H9 (cell line): Measurements from ENCODE around the gene CDH4. TPM values are rescaled to one million over a fixed set of nuclear protein-coding genes. Genes with fewer than 3 reads are reported as not detected.
A peak's percentile ranks its signal among the peaks of the same experiment; 100 is the strongest.

Experiments
- DNase-seq: peaks from one replicate; pipeline ENCODE4 v3.0.0-alpha.2; 2017
- H2AFZ ChIP-seq: one replicate; pipeline ENCODE4 v1.6.1; 2013; ENCODE audit warnings: mild to moderate bottlenecking, low read length, control low read depth, moderate library complexity
- H2AK5ac ChIP-seq: 2 replicates; pipeline ENCODE4 v1.6.1; 2013; ENCODE audit warnings: low read length, control low read depth, mixed read lengths; ENCODE audit not compliant: insufficient read length
- H2BK120ac ChIP-seq: one replicate; pipeline ENCODE4 v1.6.1; 2013; ENCODE audit warnings: low read depth, mild to moderate bottlenecking, low read length, control low read depth, inconsistent platforms; ENCODE audit not compliant: poor library complexity, severe bottlenecking
- H2BK12ac ChIP-seq: 2 replicates; pipeline ENCODE4 v1.6.1; 2013; ENCODE audit warnings: low read length, control low read depth, mixed read lengths, low read depth; ENCODE audit not compliant: insufficient read length
- H2BK15ac ChIP-seq: 2 replicates; pipeline ENCODE4 v1.6.1; 2013; ENCODE audit warnings: low read depth, low read length, control low read depth
- H2BK20ac ChIP-seq: one replicate; pipeline ENCODE4 v1.6.1; 2013; ENCODE audit warnings: low read depth, mild to moderate bottlenecking, low read length, control low read depth, inconsistent platforms; ENCODE audit not compliant: poor library complexity, severe bottlenecking
- H2BK5ac ChIP-seq: 2 replicates; pipeline ENCODE4 v1.6.1; 2013; ENCODE audit warnings: low read length, control low read depth, mixed read lengths; ENCODE audit not compliant: insufficient read length
- H3K14ac ChIP-seq: 2 replicates; pipeline ENCODE4 v1.6.1; 2013; ENCODE audit warnings: low read length, control low read depth; ENCODE audit not compliant: insufficient read depth
- H3K18ac ChIP-seq: 2 replicates; pipeline ENCODE4 v1.6.1; 2013; ENCODE audit warnings: low read depth, mild to moderate bottlenecking, mixed read lengths, low read length, control low read depth; ENCODE audit not compliant: insufficient read length
- H3K23ac ChIP-seq: 2 replicates; pipeline ENCODE4 v1.6.1; 2013; ENCODE audit warnings: low read length, control low read depth, mixed read lengths, low read depth; ENCODE audit not compliant: insufficient read length
- H3K23me2 ChIP-seq: 2 replicates; pipeline ENCODE4 v1.6.1; 2013; ENCODE audit warnings: low read depth, mild to moderate bottlenecking, mixed read lengths, low read length, control low read depth; ENCODE audit not compliant: insufficient read length, poor library complexity, severe bottlenecking
- H3K27ac ChIP-seq: 2 replicates; pipeline ENCODE4 v1.5.1; 2013; ENCODE audit warnings: low read length, control low read depth, mixed read lengths, low read depth; ENCODE audit not compliant: insufficient read length
- H3K27me3 ChIP-seq: 2 replicates; pipeline ENCODE4 v1.6.1; 2013; ENCODE audit warnings: low read length, control low read depth, inconsistent platforms; ENCODE audit not compliant: insufficient read depth
- H3K4ac ChIP-seq: 2 replicates; pipeline ENCODE4 v1.6.1; 2013; ENCODE audit warnings: low read depth, mild to moderate bottlenecking, control low read depth, inconsistent platforms, low read length, moderate library complexity
- H3K4me1 ChIP-seq: 2 replicates; pipeline ENCODE4 v1.6.1; 2013; ENCODE audit warnings: low read length, control low read depth, inconsistent platforms; ENCODE audit not compliant: insufficient read depth
- H3K4me2 ChIP-seq: 2 replicates; pipeline ENCODE4 v1.6.1; 2013; ENCODE audit warnings: low read length, control low read depth, mixed read lengths; ENCODE audit not compliant: insufficient read length, insufficient read depth
- H3K56ac ChIP-seq: 2 replicates; pipeline ENCODE4 v1.6.1; 2013; ENCODE audit warnings: low read depth, mild to moderate bottlenecking, mixed read lengths, low read length, control low read depth; ENCODE audit not compliant: insufficient read length
- H3K79me1 ChIP-seq: 2 replicates; pipeline ENCODE4 v1.6.1; 2013; ENCODE audit warnings: low read depth, mild to moderate bottlenecking, moderate library complexity, low read length, control low read depth, inconsistent platforms; ENCODE audit not compliant: insufficient read depth, poor library complexity, severe bottlenecking
- H3K79me2 ChIP-seq: 2 replicates; pipeline ENCODE4 v1.6.1; 2013; ENCODE audit warnings: low read length, control low read depth, inconsistent platforms; ENCODE audit not compliant: insufficient read depth
- H3K9ac ChIP-seq: 2 replicates; pipeline ENCODE4 v1.6.1; 2013; ENCODE audit warnings: low read length, control low read depth, mixed read lengths; ENCODE audit not compliant: insufficient read length; ENCODE audit errors: extremely low read depth
- H3K9me3 ChIP-seq: one replicate; pipeline ENCODE4 v1.6.1; 2013; ENCODE audit warnings: low read depth, low read length, inconsistent platforms; ENCODE audit not compliant: control insufficient read depth
- H3T11ph ChIP-seq: one replicate; pipeline ENCODE4 v1.6.1; 2013; ENCODE audit warnings: mild to moderate bottlenecking, low read length, control low read depth, inconsistent platforms
- H4K20me1 ChIP-seq: one replicate; pipeline ENCODE4 v1.6.1; 2013; ENCODE audit not compliant: control insufficient read depth, insufficient read length, insufficient read depth
- H4K5ac ChIP-seq: 2 replicates; pipeline ENCODE4 v1.6.1; 2013; ENCODE audit warnings: low read depth, mild to moderate bottlenecking, mixed read lengths, low read length, control low read depth; ENCODE audit not compliant: insufficient read length
- H4K8ac ChIP-seq: replicated peaks from 2 replicates; pipeline ENCODE4 v1.6.1; 2013; ENCODE audit warnings: low read length, control low read depth, mixed read lengths, low read depth; ENCODE audit not compliant: insufficient read length
- H4K91ac ChIP-seq: 2 replicates; pipeline ENCODE4 v1.6.1; 2013; ENCODE audit warnings: low read depth, mild to moderate bottlenecking, moderate library complexity, mixed read lengths, low read length, control low read depth; ENCODE audit not compliant: insufficient read length
- H3K27ac Mint-ChIP-seq, 3 experiments: 2 replicates in 2 of 3; 3 replicates in 1 of 3; pipeline ENCODE4 v1.8.0; 2020 to 2021; ENCODE audit warnings: mixed read lengths in 3 of 3, mild to moderate bottlenecking in 1 of 3, moderate library complexity in 1 of 3
- H3K27me3 Mint-ChIP-seq: 2 replicates; pipeline ENCODE4 v1.8.0; 2021; ENCODE audit warnings: low read depth, mild to moderate bottlenecking, moderate library complexity, mixed read lengths
- H3K36me3 Mint-ChIP-seq, 3 experiments: 2 replicates in 2 of 3; 3 replicates in 1 of 3; pipeline ENCODE4 v1.8.0; 2020 to 2021; ENCODE audit warnings: low read depth in 3 of 3, mixed read lengths in 3 of 3; ENCODE audit not compliant: insufficient read depth in 1 of 3
- H3K4me1 Mint-ChIP-seq, 2 experiments: 2 replicates each; pipeline ENCODE4 v1.8.0; 2020; ENCODE audit warnings: mixed read lengths in 2 of 2
- H3K4me3 Mint-ChIP-seq, 2 experiments: 2 replicates in 1 of 2; 3 replicates in 1 of 2; pipeline ENCODE4 v1.8.0; 2020 to 2021; ENCODE audit warnings: mild to moderate bottlenecking in 2 of 2, mixed read lengths in 2 of 2, moderate library complexity in 1 of 2
- H3K9me3 Mint-ChIP-seq, 2 experiments: 2 replicates in 1 of 2; 3 replicates in 1 of 2; pipeline ENCODE4 v1.8.0; 2020; ENCODE audit warnings: mild to moderate bottlenecking in 2 of 2, mixed read lengths in 2 of 2, moderate library complexity in 1 of 2
- WGBS: extraction: QIAGEN DNeasy Blood & Tissue Kit; methylation state at CpG from one replicate; pipeline ENCODE4 v1.1.7; 2013; ENCODE audit warnings: missing lambda C conversion rate, low lambda C conversion rate, mixed read lengths; ENCODE audit not compliant: insufficient read length; ENCODE audit errors: extremely low coverage; 5-methylcytosine and 5-hydroxymethylcytosine counted together
- total RNA-seq: library from RNA; stranded (reverse); gene quantifications from 2 replicates; pipeline ENCODE4 v1.2.1, GENCODE V29; 2021
- TF ChIP-seq, protein P1 (sequence below): fragments of 200-600 bp; sonication (generic); conservative IDR thresholded peaks from 3 replicates; pipeline ENCODE4 v1.8.0; 2021; ENCODE audit warnings: antibody characterized with exemption, mild to moderate bottlenecking

The CDH4 gene
- total RNA-seq, 1 experiment from 2014 or later: 3.0 TPM

DNA sequence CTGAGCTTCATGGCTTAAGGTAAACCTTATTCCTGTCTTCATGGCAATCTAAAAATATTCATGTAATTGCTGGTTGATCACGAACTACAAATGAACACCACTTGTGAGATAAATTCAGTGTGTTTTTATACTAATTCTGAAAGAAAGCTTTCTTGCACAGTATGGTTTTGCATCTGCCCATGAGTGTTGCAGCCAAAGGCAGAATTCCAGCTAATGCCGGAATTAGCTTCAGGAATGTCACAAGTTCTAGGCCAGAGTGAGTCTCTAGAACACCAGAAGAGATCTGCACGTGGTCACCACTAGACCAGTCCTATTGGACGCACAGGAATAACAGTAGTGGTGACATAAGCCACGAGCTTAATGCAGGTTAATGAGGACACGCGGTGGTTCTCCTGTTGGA lies 223.7 kb downstream of the CDH4 start:
- peaks cover 8 to 9% of the 10 kb centered on the region in 2 experiments for H3K9me3 Mint-ChIP-seq
- DNase-seq: peak; percentile 16
- Histone ChIP-seq H2BK5ac (no peak overlapping the region), H3K27me3 (no peaks in the 10 kb centered on the region; the same call in 1 of the 2 replicates), H3K79me2 (no peaks in the 10 kb centered on the region), H3K9me3 (no peaks in the 10 kb centered on the region), H3K4ac (no peak overlapping the region), H2AK5ac (no peak overlapping the region), H2BK15ac (no peak overlapping the region), H2BK20ac (no peak overlapping the region), H4K5ac (no peak overlapping the region), H3K18ac (no peak overlapping the region), H3K27ac (no peak overlapping the region), H4K91ac (no peak overlapping the region), H2BK12ac (no peak overlapping the region), H3K79me1 (no peaks in the 10 kb centered on the region), H3K4me2 (no peak overlapping the region), H4K8ac (no peak overlapping the region), H3K14ac (no peak overlapping the region), H3T11ph (no peak overlapping the region), H3K9ac (no peak overlapping the region), H3K56ac (no peak overlapping the region), H2AFZ (no peak overlapping the region), H3K23me2 (no peaks in the 10 kb centered on the region), H3K23ac (no peak overlapping the region), H2BK120ac (no peak overlapping the region), H3K4me1 (no peaks in the 10 kb centered on the region), H4K20me1 (no peaks in the 10 kb centered on the region)
- no CpG with 5 or more reads among the region's 7 CpGs for WGBS
- peaks cover 0 to 11% (median 6%) of the 10 kb centered on the region in 3 experiments; a peak in 5 of 7 replicates for H3K36me3 Mint-ChIP-seq
- TF ChIP-seq, protein P1, sequence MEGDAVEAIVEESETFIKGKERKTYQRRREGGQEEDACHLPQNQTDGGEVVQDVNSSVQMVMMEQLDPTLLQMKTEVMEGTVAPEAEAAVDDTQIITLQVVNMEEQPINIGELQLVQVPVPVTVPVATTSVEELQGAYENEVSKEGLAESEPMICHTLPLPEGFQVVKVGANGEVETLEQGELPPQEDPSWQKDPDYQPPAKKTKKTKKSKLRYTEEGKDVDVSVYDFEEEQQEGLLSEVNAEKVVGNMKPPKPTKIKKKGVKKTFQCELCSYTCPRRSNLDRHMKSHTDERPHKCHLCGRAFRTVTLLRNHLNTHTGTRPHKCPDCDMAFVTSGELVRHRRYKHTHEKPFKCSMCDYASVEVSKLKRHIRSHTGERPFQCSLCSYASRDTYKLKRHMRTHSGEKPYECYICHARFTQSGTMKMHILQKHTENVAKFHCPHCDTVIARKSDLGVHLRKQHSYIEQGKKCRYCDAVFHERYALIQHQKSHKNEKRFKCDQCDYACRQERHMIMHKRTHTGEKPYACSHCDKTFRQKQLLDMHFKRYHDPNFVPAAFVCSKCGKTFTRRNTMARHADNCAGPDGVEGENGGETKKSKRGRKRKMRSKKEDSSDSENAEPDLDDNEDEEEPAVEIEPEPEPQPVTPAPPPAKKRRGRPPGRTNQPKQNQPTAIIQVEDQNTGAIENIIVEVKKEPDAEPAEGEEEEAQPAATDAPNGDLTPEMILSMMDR: no peak
- peaks cover 24% of the 10 kb centered on the region for H3K27me3 Mint-ChIP-seq
- peaks cover 21 to 23% of the 10 kb centered on the region in 2 experiments for H3K4me1 Mint-ChIP-seq
- H3K27ac Mint-ChIP-seq: no peak overlapping the region
- no peak overlapping the region for H3K4me3 Mint-ChIP-seq
